Endothelial cell of hepatic sinusoid (primary cell): ENCODE measurements around the gene MMP28.

Experiments used
- in situ Hi-C: cut with HindIII; loops from 2 replicates; pipeline ENCODE4 v1.10.0; 2017; ENCODE audit warnings: low sequenced_read_pairs

Gene MMP28

GRCh38 chr17:35795007-35795870 is at the start of gene MMP28:
Gene MMP28 (minus strand): TSS chr17:35795641. CDS start chr17:35795377, 264 bp downstream.
- in situ Hi-C loops: no loop called here

- in situ Hi-C loops: no loop called here
Observed at GRCh38 chr17:35844547-35844946, 49.1 kb upstream of the MMP28 start.

GRCh38 chr17:35843698-35844097 is 48.3 kb upstream of the MMP28 start:
- in situ Hi-C loops: no loop called here

- in situ Hi-C loops: no loop called here
Observed at GRCh38 chr17:35842239-35842638, 46.8 kb upstream of the MMP28 start.

GRCh38 chr17:35841505-35841904 is 46.1 kb upstream of the MMP28 start:
- in situ Hi-C loops: no loop called here

GRCh38 chr17:35841101-35841500 is 45.7 kb upstream of the MMP28 start:
- in situ Hi-C loops: no loop called here

- in situ Hi-C loops: no loop called here
Observed at GRCh38 chr17:35825206-35825605, 29.8 kb upstream of the MMP28 start.

- in situ Hi-C loops: no loop called here
Observed at GRCh38 chr17:35821308-35821707, 25.9 kb upstream of the MMP28 start.

- in situ Hi-C loops: no loop called here
Observed at GRCh38 chr17:35819455-35819854, 24.0 kb upstream of the MMP28 start.

GRCh38 chr17:35817196-35817595 is 21.8 kb upstream of the MMP28 start:
- in situ Hi-C loops: no loop called here

- in situ Hi-C loops: no loop called here
Observed at GRCh38 chr17:35816723-35817122, 21.3 kb upstream of the MMP28 start.

GRCh38 chr17:35812456-35812855 is 17.0 kb upstream of the MMP28 start:
- in situ Hi-C loops: no loop called here

GRCh38 chr17:35811759-35812158 is 16.3 kb upstream of the MMP28 start:
- in situ Hi-C loops: no loop called here

GRCh38 chr17:35809855-35810461 is 14.5 kb upstream of the MMP28 start:
- in situ Hi-C loops: no loop called here

- in situ Hi-C loops: no loop called here
Observed at GRCh38 chr17:35808962-35809854, 13.8 kb upstream of the MMP28 start, which contains the start of gene TAF15. Gene TAF15 (plus strand): TSS chr17:35809484. CDS start chr17:35809570, 86 bp downstream.

GRCh38 chr17:35808240-35808961 is 13.0 kb upstream of the MMP28 start:
- in situ Hi-C loops: no loop called here

- in situ Hi-C loops: no loop called here
Observed at GRCh38 chr17:35807371-35808144, 12.1 kb upstream of the MMP28 start.

- in situ Hi-C loops: no loop called here
Observed at GRCh38 chr17:35804658-35805192, 9.3 kb upstream of the MMP28 start.

GRCh38 chr17:35801583-35802224 is 6.3 kb upstream of the MMP28 start:
- in situ Hi-C loops: no loop called here
